Diencephalon (tissue), 1 donor: Measurements from ENCODE around the gene AMIGO2. TPM values are rescaled to one million over a fixed set of nuclear protein-coding genes. Genes with fewer than 3 reads are reported as not detected.

Experiments
- total RNA-seq: library from RNA; depleted of rRNA; stranded (reverse); fragments of >200 nt; gene quantifications from one replicate; pipeline ENCODE4 v1.2.3, GENCODE V29; 2014

Gene AMIGO2
- total RNA-seq = 19.6 TPM

DNA sequence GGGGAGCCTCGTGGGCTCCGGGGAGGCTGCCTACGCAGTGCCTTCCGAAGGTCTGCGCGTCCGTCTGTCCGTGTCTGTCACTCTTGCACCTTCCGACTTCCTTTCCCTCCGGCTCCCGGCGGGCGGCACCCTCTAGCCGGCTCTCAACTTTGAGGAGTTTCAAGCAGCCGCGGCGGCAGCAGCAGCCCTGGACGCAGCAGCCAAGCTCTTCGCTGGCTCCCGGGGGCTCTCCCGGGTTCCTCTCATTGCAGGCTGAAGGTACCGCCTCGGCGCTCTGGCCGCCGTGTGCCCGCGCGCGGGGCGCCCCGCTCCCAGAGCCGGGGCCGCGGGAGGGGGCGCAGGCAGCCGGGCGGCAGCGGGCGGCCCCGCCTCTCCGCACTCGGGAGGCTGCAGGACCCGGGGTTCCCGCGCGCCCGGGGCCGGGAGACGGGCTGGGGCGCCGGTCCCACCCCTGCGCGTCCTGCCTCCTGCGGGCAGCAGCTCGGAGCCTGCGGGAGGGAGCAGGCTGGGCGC, at the start of gene AMIGO2, which contains the start of gene PCED1B:
TSS of gene AMIGO2 (minus strand) at position 492 of the 513 bp plus-strand sequence. CDS start 957 bp downstream, outside the sequence.
TSS of gene PCED1B (plus strand) at position 154 of the 513 bp plus-strand sequence. CDS start 155,443 bp downstream, outside the sequence.

Other genes starting within 250 kb of the AMIGO2 start
- 0.46 TPM for gene PCED1B, start 338 bp downstream of the AMIGO2 start, total RNA-seq